ENCODE results near the gene KCNF1. TPM values are rescaled to one million over a fixed set of nuclear protein-coding genes. Genes with fewer than 3 reads are reported as not detected.

Gene KCNF1
- total RNA-seq, 2 experiments from 2014 or later, result not detected

DNA sequence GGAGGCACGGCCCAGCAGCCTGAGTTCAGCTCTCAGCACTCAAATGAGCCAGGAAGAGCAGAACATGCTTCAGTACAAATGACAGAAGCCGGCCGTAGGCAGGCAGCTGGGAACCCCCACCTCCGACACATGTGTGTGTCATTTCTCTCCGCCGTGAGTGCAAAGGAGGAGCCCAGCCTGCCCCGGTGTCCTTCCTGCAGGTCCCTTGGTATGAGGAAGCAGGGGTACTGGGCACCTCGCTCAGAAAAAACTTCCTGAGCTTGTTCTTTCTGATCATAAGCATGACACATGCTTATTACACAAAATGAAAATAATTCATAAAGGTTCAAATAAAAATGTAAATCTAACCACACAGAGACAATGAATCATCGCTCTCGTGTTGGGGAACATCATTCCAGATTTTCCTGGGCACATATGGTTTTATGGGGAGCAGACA is 35.3 kb downstream of the KCNF1 start:
- DNase-seq (ENCODE audit: low spot score), result no peak
- Histone ChIP-seq H3K79me2 (ENCODE audit: insufficient read depth, low read depth, low read length) (no peaks in the 10 kb centered on the region), H2AFZ (ENCODE audit: low read length) (no peak overlapping the region), H3K4me2 (ENCODE audit: low read length) (no peak overlapping the region), H3K4me1 (ENCODE audit: insufficient read depth, low read length, poor library complexity, severe bottlenecking) (no peaks in the 10 kb centered on the region), H3K36me3 (ENCODE audit: insufficient read depth, low read length) (no peaks in the 10 kb centered on the region), H3K27ac (ENCODE audit: low read depth, low read length, poor library complexity, severe bottlenecking) (no peak overlapping the region), H3K9me2 (ENCODE audit: insufficient read depth, low read length) (no peaks in the 10 kb centered on the region), H3K9me3 (ENCODE audit: low read length) (no peaks in the 10 kb centered on the region), H3K4me3 (ENCODE audit: low read depth, low read length, poor library complexity, severe bottlenecking) (no peak overlapping the region), H4K20me1 (ENCODE audit: insufficient read depth, low read length) (no peaks in the 10 kb centered on the region)
- no TSS peak for BruUV-seq (replicated peaks)
- intact Hi-C loops (cut with micrococcal nuclease; ENCODE audit: unreplicated experiment), result no loop called here
- ChIA-PET POLR2A (no interaction called here), CTCF (ENCODE audit: unreplicated experiment) (no interaction called here)
- TF ChIP-seq, protein P1, sequence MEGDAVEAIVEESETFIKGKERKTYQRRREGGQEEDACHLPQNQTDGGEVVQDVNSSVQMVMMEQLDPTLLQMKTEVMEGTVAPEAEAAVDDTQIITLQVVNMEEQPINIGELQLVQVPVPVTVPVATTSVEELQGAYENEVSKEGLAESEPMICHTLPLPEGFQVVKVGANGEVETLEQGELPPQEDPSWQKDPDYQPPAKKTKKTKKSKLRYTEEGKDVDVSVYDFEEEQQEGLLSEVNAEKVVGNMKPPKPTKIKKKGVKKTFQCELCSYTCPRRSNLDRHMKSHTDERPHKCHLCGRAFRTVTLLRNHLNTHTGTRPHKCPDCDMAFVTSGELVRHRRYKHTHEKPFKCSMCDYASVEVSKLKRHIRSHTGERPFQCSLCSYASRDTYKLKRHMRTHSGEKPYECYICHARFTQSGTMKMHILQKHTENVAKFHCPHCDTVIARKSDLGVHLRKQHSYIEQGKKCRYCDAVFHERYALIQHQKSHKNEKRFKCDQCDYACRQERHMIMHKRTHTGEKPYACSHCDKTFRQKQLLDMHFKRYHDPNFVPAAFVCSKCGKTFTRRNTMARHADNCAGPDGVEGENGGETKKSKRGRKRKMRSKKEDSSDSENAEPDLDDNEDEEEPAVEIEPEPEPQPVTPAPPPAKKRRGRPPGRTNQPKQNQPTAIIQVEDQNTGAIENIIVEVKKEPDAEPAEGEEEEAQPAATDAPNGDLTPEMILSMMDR (conservative IDR thresholded peaks at IDR 0.05; ENCODE audit: low read length), result no peak
- TF ChIP-seq EZH2phosphoT487 (IDR thresholded peaks at IDR 0.05; ENCODE audit: borderline replicate concordance, low read depth, low read length), result no peak

DNA sequence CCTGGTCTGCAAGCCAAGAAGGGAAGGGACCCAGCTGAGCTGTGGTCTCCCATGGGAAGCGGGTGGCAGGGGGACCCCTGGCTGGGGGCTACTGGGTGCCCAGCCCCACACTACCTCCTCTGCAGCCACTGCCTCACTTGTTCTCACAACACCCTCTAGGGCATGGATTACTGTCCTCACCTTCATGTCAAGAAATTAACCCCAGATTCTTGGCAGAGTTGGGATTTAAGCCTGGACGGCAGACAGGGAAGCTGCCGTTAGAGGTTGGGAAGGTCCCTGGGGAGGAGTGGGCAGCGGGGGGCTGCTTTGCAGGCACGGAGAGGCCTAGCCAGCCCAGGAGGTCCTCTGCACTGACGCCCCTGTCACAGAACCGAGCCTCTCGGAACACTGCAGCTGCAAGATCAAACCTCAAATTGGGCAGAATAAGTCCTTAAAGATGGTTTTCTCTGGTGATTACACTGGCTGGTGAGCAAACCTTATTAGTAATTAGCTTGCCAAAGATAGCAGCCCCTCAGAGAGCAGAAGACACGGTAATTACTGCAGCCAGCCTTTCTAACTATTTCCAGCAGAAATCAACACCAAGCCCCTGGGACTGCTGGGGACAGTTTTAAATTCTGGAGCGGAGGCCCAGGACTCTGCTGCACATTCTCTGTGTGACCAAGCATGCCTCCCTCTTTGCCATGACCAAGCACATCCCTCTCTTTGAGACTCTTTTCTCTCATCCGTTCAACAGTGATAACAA is 35.9 kb downstream of the KCNF1 start:
- Histone ChIP-seq H3K36me3 (ENCODE audit: insufficient read depth, low read length) (no peaks in the 10 kb centered on the region), H3K27ac (ENCODE audit: low read depth, low read length, poor library complexity, severe bottlenecking) (no peak overlapping the region), H2AFZ (ENCODE audit: low read length) (no peak overlapping the region), H3K4me3 (ENCODE audit: low read depth, low read length, poor library complexity, severe bottlenecking) (no peak overlapping the region), H4K20me1 (ENCODE audit: insufficient read depth, low read length) (no peaks in the 10 kb centered on the region), H3K79me2 (ENCODE audit: insufficient read depth, low read depth, low read length) (no peaks in the 10 kb centered on the region), H3K9me3 (ENCODE audit: low read length) (no peaks in the 10 kb centered on the region), H3K9me2 (ENCODE audit: insufficient read depth, low read length) (no peaks in the 10 kb centered on the region), H3K4me2 (ENCODE audit: low read length) (no peak overlapping the region), H3K4me1 (ENCODE audit: insufficient read depth, low read length, poor library complexity, severe bottlenecking) (no peaks in the 10 kb centered on the region)
- intact Hi-C loops (cut with micrococcal nuclease; ENCODE audit: unreplicated experiment), result no loop called here
- CTCF ChIA-PET (ENCODE audit: unreplicated experiment), result no interaction called here
- POLR2A ChIA-PET, result no interaction called here
- TF ChIP-seq, protein P1 (conservative IDR thresholded peaks at IDR 0.05; ENCODE audit: low read length), result no peak
- no TSS peak for BruUV-seq (replicated peaks)
- DNase-seq (ENCODE audit: low spot score), result no peak

DNA sequence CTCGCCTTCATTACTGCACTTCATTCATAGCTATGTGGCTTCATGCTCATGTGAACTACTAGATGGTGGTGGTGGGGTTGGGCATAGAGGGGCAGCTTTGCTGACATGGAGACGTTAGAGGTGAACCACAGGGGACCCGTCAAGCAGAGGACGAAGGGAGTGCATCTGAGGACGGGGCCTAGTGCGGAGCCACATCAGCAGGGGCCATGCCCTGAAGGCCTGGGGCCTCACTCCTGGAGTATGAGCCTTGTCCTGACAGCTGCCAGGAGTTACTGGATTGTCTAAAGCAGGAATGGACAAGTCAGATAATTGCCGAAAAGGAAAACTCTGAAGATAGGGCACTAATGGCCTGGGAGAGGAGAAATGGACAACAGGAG is 36.4 kb downstream of the KCNF1 start:
- Histone ChIP-seq H3K79me2 (ENCODE audit: insufficient read depth, low read depth, low read length) (no peaks in the 10 kb centered on the region), H3K9me2 (ENCODE audit: insufficient read depth, low read length) (no peaks in the 10 kb centered on the region), H2AFZ (ENCODE audit: low read length) (no peak overlapping the region), H3K27ac (ENCODE audit: low read depth, low read length, poor library complexity, severe bottlenecking) (no peak overlapping the region), H3K9me3 (ENCODE audit: low read length) (no peaks in the 10 kb centered on the region), H4K20me1 (ENCODE audit: insufficient read depth, low read length) (no peaks in the 10 kb centered on the region), H3K4me1 (ENCODE audit: insufficient read depth, low read length, poor library complexity, severe bottlenecking) (no peaks in the 10 kb centered on the region), H3K36me3 (ENCODE audit: insufficient read depth, low read length) (no peaks in the 10 kb centered on the region), H3K4me2 (ENCODE audit: low read length) (no peak overlapping the region), H3K4me3 (ENCODE audit: low read depth, low read length, poor library complexity, severe bottlenecking) (no peak overlapping the region)
- DNase-seq (ENCODE audit: low spot score), result no peak
- no TSS peak for BruUV-seq (replicated peaks)
- POLR2A ChIA-PET, result no interaction called here
- intact Hi-C loops (cut with micrococcal nuclease; ENCODE audit: unreplicated experiment), result no loop called here
- CTCF ChIA-PET (ENCODE audit: unreplicated experiment), result no interaction called here
- TF ChIP-seq, protein P1 (conservative IDR thresholded peaks at IDR 0.05; ENCODE audit: low read length), result no peak
- no peak for TF ChIP-seq EZH2phosphoT487 (IDR thresholded peaks at IDR 0.05; ENCODE audit: borderline replicate concordance, low read depth, low read length)

Measured in OCI-LY7 (cell line).